ENCODE data around the gene RAD18.

DNA sequence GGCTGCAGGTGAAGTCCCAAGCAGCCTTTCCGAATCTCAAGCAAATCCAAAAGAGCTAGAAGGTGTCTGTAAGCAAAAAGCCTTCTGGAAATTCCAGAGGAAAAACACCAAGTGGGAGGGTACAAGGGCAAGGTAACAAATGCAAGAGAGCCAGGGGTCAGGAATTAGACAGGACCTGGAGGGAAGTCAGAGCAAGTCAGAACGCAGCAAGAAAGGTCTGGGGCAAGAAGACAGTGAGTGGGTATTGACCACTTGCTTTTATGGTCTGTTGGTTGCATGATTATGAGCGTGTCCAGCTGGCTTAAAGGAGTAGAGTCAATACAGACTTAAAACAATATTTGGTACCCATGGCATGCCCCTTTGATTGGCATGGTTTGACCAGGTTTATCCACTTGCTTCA lies 127.2 kb downstream of the RAD18 start:
- TF ChIP-seq, protein P1, sequence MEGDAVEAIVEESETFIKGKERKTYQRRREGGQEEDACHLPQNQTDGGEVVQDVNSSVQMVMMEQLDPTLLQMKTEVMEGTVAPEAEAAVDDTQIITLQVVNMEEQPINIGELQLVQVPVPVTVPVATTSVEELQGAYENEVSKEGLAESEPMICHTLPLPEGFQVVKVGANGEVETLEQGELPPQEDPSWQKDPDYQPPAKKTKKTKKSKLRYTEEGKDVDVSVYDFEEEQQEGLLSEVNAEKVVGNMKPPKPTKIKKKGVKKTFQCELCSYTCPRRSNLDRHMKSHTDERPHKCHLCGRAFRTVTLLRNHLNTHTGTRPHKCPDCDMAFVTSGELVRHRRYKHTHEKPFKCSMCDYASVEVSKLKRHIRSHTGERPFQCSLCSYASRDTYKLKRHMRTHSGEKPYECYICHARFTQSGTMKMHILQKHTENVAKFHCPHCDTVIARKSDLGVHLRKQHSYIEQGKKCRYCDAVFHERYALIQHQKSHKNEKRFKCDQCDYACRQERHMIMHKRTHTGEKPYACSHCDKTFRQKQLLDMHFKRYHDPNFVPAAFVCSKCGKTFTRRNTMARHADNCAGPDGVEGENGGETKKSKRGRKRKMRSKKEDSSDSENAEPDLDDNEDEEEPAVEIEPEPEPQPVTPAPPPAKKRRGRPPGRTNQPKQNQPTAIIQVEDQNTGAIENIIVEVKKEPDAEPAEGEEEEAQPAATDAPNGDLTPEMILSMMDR (IDR thresholded peaks at IDR 0.05) = no peak
- no peak for TF ChIP-seq EP300 (IDR thresholded peaks at IDR 0.05)
